ENCODE measurements around the gene KCNQ1.
A peak's percentile ranks its signal among the peaks of the same experiment; 100 is the strongest.

Gene KCNQ1

DNA sequence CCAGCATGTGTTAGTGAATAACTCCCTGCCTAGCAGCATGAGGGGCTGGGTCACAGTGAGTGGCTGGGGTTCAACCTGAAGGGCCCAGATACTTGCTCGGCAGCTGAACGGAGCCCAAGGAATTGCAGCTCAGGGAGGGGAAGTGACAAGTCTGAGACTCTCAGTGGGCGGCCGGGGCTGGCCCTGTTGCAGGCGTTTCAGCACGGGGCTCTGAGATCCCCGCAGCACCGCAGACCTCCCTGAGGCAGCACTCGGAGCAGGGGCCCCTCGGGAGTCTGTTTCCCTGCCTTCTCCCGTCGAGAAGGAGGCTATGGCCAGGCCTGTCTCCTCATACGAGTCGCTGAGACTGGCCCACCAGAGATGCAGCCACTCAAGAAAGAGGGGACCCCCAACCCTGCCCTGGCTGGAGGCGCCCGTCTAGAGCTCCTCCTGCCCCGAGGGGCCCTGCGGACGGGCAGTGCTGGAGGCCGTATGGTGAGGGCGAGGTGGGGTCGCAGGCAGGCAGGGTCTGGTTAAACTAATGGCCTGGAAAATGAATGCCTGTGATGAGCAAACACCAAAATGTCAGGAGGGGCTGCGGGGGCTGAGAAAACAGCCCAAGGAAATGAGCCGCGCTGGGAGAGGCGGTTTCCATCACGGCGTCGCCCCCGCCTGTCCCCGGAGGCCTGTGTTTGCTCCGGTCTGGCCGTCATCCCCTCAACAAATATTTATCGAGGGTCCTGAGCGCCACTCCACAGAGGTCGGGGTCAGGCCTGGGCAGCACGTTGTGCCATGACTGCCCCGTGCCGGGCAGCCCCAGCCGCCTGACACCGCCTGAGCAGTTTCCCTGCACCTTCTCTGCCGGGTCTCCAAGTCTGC lies 35.0 kb upstream of the KCNQ1 start:
- DNase-seq (ENCODE audit: low read depth), result no peak

DNA sequence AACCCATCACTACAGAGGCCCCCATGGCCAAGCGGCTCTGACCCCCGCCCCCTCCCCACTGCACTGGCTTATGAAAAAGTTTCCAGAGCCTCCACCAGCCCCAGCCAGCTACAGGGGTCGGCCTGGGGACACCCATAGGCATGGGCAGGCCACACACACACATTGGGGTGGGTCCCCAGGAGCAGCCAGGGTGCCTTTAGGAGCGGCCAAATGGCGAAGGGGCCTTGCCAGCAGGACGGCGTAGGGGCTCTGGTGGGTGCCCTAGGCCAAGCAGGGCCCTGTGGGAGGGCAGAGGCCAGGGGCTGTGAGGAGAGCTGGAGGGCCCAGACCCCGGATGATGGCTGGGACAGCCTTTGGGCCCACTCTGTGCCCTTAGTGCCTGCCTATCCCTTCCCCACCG lies 34.2 kb upstream of the KCNQ1 start:
- DNase-seq (ENCODE audit: low read depth), result no peak

DNA sequence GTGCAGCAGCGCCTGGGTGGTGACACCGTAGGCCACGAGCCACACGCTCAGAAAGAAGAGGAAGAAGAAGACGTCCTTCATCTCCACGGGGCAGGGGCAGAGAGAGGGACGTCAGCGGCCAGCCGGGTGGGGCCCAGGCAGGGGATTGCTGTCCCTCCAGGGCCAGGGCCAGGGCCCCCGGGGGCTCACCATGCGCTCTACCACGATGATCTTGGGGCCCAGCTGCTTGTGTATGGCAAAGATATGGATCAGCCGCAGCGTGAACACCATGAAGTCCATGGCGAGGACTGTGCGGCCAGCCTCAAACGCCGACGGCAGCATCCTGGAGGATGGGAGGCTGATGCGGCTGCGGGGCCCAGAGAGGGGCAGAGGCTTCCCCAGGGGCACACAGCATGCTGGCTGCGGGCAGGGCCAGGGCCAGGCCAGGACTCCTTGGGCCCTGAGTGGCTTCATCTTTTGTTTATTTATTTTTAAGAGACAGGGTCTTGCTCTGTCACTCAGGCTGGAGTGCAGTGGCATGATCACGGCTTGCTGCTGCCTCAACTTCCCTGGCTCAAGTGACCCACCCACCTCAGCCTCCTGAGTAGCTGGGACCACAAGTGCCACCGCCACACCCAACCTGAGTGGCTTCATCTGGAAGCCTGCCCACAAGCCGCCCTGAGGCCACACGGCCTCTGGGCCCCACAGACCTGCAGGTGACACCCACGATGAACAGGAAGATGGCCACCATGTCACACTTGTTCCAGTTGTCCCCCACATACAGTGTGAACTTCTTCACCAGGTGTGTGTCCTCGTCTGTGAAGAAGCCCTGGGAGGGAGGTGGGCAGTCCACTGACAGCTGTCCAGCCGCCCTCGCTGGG lies 33.1 kb upstream of the KCNQ1 start:
- DNase-seq (ENCODE audit: low read depth), result no peak

DNA sequence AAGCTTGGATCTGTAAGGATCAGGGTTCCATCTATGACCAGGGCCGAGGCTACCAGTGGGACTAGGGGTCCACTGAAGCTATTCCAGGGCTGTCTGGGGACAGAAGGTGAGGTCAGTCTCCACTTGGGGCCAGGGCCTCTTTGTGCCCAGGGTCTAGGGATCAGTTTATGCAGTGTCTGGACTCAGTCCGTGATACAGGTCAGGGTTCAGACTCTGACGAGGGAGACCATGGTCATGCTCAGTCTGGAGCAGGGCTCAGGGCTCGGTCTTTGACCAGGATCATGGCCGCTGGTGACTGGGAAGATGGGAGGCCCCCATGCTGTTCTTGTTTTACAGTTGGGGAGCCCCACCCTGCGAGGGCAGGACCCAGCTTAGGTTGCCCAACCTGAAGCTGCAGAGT lies 32.5 kb upstream of the KCNQ1 start:
- no peak for DNase-seq (ENCODE audit: low read depth)

DNA sequence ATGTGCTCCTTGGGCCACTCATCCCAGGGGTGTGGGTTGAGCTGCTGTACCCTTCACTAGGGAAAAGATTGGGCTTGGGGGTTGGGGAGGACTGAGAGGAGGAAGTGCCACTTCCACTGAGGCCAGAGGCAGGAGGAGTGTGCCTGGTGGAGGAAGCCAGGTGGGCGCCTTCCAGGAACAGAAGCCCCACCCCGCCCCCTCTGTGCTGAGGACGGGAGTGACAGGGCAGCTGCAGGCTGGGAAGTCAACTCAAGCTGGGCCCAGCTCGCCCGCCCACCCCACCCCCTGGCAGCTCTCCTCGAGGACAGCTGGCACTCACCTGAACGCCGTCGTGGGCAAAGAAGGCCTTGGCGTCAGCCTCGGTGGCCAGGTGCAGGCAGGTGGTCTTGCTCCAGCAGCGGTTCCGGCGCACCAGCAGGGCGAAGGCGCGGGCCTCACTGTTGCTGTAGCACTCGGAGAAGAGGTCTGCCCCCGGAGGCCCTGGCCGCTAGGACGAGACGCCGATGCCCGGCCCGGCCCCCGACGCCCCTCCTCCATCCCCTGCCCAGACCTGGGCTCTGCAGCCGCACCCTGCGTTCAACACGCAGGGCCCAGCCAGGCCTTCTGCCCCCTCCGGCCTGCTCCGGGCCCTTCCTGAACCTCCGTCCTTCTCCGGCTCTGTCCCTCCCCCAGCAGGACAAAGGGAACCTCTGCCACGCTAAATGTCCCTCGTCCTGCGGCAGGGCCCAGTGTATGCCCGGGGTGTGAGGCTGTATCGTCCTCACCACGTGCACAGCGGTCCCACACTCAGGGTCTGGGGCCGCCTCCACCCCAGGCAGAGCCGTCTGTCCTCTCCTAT lies 30.8 kb upstream of the KCNQ1 start:
- DNase-seq (ENCODE audit: low read depth), result no peak

DNA sequence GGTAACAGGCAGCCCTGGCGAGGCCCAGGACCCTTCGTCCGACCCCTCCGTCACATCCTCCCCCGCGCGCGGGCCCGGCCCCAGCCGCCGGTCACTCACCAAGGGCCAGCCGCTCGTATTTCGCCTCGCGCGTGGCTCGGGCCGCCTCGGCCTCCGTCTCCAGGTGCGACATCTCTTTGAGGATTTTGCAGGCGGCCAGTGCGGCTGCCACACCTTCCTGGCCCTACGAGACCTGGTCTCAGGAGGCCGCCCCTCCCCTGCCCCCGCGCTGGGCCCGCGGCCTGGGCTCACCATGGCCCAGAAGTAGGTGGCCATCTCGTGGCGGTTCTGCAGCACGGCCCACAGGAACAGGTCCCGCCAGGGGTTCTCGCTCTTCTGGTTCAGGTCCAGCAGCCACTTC lies 30.2 kb upstream of the KCNQ1 start:
- no peak for DNase-seq (ENCODE audit: low read depth)

DNA sequence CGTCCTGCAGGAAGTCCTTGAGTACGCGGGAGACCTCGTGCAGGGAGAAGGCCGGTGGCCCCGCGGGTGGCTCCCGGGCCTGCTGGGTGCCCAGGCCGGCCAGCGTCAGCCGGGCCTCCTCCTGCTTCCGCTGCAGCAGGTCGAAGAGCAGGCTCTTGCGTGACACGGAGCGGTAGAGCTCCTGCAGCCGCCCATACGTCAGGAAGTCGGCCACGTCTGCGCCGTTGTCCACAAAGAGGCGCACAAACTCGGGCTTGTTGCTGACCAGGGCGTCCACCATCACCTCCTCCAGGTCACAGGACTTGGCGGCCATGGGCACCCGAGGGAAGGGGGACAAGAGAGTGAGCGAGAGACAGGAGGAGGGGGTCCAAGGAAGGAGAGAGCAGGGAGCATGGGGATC lies 29.6 kb upstream of the KCNQ1 start:
- no peak for DNase-seq (ENCODE audit: low read depth)

DNA sequence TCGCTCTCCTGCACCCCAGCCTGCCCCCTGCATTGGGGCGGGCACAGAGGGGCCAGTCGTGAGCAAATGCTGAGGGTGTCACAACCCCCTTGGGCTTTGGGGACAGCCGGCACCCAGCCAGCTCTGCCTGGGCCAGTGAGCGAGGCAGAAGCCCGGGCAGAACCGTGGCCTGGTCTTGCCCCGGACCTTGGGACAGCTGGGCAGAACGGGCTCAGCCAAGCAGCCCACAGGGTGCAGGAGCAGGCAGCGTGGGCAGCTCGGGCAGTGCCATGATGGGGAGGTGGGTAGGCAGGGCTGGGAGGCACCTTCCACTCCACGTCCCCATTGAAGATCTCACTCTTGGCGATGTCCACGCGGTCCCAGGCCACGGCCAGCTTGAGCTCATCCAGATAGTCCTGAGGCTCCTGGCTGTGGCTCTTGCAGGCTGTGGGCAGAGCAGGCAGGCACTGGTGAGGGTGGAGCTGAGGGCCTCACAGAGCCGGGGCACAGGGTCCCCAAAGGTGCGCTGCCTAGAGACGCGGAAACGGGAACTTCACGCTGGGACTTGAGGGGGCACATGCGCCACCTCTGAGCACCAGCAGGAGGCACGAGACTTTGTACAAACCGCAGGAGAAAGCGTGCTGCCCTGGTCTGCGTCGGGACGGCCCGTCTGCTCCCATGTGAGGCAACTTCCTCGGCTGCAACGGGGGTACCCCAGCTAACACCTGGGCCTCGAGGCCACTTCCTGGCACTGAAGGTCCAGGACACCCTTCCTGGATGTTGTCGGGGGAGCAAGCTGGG lies 29.0 kb upstream of the KCNQ1 start:
- DNase-seq (ENCODE audit: low read depth), result no peak

DNA sequence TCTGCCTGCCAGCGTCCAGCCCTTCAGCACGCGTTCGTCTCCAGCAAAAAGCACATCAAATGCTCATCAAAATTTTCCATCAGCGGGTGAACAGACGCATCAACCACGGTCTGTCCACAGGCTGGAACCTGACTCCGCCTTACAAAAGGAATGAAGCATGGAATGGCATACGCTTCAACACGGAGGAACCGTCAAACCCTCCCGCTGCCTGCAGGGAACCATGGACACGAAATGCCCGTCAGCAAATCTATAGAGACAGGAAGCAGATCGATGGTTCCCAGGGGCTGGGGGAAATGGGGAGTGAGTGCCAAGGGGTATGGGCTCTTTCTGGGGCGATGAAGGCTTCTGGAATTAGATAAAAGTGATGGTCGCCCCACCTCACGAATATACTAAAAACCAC lies 28.0 kb upstream of the KCNQ1 start:
- no peak for DNase-seq (ENCODE audit: low read depth)

DNA sequence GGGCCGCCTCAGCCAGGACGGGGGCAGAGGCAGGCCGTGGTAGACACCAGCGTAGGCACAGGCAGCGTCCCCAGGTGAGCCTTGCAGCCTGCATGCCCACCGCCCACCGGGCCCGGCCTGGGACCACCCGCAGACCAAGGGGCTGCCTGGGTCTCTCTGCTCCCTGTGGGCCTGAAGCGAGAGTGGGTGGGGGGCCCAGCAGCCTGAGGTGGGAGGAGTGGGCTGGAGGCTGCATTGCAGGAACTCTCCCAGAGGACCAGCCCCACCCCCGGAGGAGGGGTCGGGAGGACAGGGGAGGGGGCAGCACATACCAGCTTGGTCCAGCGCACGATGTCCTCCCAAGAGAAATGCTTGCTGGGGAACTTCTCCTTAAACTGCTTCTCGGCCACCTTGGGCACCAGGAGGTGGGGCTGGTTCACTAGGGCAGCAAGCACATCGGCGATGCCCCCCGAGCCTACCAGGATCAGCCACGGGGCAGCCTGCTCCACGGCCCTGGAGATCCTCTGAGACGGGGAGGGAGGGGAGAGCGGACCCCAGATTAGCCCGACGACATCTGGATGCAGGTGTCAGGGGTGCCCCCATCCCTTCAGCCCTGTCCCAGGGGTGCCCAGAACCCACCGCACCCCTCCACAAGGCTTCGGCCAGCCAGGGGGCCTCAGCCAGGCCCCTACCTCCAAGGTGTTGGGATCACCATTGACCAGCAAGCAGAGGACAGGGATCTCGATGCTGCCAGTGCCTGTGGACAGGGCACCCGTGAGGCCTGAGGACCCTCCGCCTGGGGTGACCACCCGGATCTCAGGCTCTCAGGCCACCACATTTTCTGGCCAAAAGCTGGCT lies 26.7 kb upstream of the KCNQ1 start:
- DNase-seq (ENCODE audit: low read depth), result no peak

DNA sequence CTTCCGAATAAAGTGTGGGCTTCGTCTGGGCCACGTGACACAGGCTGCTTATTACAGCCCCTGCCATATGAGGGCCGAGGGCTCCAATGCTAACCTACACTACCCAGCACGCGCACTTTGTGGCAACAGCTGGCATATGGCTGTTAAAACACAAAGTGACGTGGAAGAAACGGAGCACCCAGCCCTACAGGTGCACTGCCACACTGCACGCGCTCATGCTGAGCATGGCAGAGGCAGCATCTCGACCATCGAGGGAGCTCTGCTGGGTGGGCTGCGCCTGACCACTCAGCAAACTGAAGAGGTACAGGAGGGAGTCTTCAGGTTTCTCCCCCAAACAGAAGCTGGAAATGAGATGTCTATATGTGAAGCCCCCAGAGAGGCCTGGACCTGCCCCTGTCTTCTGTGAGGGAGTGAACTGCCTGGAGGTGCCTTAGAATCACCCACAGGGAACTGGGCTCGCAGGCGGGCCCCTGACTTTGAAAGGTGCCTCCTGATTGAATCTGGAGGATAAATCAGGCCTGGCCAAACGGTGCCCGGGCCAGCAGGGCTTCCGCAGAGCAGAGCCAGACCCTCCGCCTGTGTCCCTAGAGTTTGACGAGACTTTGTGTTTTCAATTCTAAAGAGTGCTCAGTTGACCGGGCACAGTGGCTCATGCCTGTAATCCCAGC lies 26.0 kb upstream of the KCNQ1 start:
- DNase-seq (ENCODE audit: low read depth), result no peak

DNA sequence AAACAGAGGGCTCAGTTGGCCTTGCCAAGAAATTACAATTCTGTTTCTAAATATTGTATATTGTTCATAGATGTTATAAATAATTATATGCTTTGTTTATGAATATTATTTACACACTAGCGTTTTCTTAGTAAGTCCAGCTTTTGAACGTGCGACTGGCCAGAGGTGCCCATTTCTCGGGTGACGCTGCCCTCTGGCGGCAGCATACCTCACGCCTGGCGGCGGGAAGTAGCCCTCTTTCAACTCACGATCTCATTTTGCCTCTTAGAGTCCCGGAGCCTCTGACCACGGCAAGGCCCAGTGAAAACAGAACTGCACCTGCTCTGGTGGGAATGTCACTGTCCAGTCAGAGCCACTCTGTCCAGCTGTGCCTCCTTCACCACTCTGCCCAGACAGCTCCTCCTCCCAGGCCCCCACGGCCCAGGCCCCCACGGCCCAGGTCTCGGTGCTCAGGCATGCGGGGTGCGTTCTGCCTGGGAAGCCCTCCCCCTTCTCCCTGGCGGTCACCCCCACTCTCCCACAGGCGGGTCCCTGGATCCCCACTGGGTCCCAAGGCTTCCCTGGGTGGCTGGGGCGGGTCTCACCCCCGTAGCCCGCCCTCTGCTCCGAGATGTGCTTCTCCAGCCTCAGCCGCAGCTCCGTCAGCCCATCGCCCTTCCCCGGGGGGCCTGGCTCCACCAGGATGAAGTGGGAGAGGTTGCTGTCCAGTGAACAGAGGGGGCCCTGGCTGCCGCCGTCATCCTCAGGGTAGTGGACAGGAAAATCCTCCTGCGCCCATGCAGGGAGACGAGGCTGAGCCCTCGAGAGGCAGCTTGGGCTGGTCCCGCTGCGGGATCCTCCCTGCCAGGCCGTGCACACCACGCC lies 24.9 kb upstream of the KCNQ1 start:
- DNase-seq (ENCODE audit: low read depth), result peak; percentile 42

DNA sequence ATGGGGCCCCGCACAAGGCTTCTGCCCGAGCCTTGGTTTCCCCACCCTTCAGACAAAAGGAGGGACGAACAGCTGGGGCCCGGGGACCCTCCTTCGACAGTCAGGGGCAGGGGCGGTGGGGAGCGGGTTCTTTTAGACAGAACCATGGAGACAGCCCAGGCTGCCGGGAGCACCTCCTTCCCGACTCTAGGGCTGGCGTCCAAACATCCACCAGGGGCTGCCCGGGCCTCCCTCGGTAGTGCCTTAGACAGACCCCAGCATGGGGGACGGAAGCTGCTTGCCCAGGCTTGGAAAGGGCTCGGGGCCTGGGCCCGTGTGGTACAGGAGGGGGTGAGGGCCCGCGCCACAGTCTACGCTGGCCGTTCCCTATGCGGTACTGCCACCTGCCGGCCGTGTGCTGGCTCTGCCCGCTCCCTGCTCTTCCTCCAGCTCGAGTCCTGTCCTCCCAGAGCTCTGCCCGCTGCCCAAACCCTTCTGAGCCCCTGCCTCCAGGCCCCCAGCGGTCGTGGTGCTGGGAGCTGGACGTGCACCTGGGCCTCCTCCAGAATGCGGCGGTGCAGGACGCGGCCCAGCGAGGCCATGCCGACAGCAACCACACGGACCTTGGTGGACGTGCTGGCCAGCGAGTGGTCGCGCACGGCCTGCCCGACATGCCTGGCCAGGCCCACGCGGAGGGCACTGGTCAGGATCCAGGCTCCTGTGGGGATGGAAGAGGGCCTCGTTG lies 24.1 kb upstream of the KCNQ1 start:
- peak; percentile 58 for DNase-seq (ENCODE audit: low read depth)

DNA sequence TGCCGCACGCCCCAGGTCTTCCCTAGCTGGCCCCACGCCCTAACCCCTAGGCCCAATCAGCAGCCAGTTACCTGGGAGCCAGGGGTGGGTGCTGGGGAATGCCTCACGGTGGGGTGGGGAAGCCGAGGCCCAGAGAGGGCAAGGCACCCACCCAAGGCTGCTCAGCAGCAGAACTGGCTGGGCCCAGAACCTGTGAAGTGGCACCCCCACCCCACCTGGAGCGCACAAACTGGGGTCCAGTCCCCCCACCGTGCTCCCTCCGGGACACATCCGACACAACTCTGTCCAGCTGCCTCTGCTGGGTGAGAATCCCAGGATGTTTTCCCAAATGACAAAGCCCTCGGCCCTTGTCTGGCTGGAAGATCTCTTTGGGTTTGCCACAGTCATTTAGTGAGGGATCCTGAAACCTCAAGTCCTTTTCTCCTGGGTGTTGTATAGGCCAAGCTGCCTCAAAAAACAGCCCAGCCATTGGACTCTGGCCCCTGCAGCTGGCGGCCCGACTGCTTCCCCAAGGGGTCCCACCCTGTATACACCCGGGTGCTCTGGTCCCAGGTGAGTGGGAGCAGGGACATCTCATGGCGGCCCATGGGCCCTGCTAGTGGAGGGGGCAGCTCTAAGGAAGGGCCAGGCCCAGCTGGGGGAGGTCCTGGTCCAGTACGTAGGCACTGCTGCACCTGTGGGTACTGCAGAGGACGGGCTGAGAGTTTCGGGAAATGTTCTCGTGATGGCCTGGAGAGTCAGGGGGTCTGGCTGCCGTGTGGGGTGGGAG lies 23.4 kb upstream of the KCNQ1 start:
- no peak for DNase-seq (ENCODE audit: low read depth)

DNA sequence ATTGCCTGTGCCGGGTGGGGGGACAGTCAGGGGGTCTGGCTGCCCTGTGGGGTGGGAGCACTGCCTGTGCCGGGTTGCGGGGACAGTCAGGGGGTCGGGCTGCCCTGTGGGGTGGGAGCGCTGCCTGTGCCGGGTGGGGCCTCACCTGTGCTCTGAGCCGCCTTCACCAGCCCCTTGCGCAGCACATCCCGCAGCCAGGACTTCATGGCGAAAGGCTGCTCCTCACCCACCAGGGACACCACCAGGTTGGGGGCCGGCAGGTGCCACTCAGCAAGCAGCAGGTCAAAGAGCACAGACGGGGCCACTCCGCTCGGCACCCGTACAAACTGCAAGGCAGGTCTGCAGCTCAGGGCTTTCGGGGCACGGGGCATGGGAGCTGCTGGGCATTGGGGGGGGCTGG lies 22.8 kb upstream of the KCNQ1 start:
- DNase-seq (ENCODE audit: low read depth), result no peak

DNA sequence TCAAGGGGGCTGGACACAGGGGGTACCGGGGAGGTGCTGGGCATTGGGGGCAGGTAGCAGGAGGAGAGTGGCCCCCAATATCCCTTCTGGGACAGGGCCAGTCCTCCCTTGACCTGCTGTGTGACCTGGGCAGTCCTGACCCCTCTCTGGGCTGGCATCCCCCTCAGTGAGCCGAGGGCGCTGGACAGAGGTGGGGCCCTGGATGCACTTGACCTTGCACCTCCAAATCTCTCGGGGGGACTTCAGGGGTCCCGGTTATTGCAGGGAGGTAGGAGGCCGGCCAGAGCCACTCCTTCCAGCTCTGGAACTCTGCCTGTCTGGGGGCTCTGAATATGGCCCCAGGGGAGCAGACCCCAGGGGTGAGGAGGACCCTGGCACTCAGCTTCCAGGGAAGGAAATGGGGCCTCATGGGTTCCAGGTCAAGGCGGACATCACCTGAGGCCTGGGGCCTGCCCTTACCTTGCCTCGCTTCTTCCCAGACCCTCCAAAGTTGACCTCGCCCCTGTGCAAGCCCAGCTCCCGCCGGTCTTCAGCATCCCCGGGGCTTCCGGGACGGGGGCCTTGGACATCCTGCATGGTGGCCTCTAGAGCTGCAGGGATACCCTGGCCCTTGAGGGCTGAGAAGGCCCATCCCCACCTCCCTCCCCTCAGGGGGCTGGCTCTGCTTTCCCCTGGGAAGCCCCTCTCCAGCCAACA lies 22.2 kb upstream of the KCNQ1 start:
- no peak for DNase-seq (ENCODE audit: low read depth)

Data from T follicular helper cell (primary cell).